Measurements from ENCODE around the gene PCSK1N. TPM values are rescaled to one million over a fixed set of nuclear protein-coding genes. Genes with fewer than 3 reads are reported as not detected.

PCSK1N gene
- total and polyA plus RNA-seq, 2 donors (not counting 3 experiments of a cell fraction or from before 2014, with no cell fraction given) = 0.44 TPM; not detected in 1

DNA sequence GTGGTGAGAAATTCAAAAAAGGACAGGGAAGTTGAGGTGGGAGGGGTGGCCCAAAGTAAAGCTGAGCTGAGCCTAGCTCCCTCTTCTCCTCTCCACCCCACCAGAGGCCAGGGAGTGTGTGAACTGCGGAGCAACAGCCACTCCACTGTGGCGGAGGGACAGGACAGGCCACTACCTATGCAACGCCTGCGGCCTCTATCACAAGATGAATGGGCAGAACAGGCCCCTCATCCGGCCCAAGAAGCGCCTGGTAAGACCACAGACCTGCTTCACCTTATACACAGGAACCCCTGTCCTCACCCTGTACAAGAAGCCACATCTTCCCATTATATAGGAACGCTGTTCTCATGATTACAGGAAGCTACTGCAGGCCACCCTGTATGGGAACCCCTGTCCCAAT, 43.2 kb downstream of the PCSK1N start:
- no peak for DNase-seq (ENCODE audit: low read depth, low spot score)
- BruUV-seq (replicated peaks) = no TSS peak
- H3K27me3 ChIP-seq (ENCODE audit: control insufficient read depth in 2 of 2, insufficient read depth in 2 of 2, low read length in 2 of 2) = no peaks in the 10 kb centered on the region
- no peaks in the 10 kb centered on the region for H3K36me3 ChIP-seq (ENCODE audit: control insufficient read depth in 2 of 2, extremely low read depth in 1 of 2, insufficient read depth in 2 of 2, low read length in 2 of 2)
- FAIRE-seq = no peak
- CTCF ChIA-PET = no interaction called here
- TF ChIP-seq, protein P1, sequence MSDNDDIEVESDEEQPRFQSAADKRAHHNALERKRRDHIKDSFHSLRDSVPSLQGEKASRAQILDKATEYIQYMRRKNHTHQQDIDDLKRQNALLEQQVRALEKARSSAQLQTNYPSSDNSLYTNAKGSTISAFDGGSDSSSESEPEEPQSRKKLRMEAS (IDR thresholded peaks at IDR 0.05; ENCODE audit: insufficient read depth, insufficient read length) = no peak
- TF ChIP-seq POLR2A (IDR thresholded peaks at IDR 0.05; ENCODE audit: low read depth, low read length) = no peak
- TF ChIP-seq FOS (IDR thresholded peaks at IDR 0.05; ENCODE audit: borderline replicate concordance, insufficient read depth, low read length) = no peak
- no peak for TF ChIP-seq POLR2AphosphoS5 (IDR thresholded peaks at IDR 0.05; ENCODE audit: insufficient read depth, low read depth, low read length)
- TF ChIP-seq EZH2 (IDR thresholded peaks at IDR 0.05; ENCODE audit: borderline replicate concordance, low read depth, low read length, severe bottlenecking) = no peak
- no peak for TF ChIP-seq MYC (IDR thresholded peaks at IDR 0.05; ENCODE audit: low read depth, low read length)
- TF ChIP-seq JUN (IDR thresholded peaks at IDR 0.05; ENCODE audit: borderline replicate concordance, insufficient read depth, insufficient read length, low read depth) = no peak
- TF ChIP-seq GATA2 (IDR thresholded peaks at IDR 0.05; ENCODE audit: insufficient read depth, insufficient read length, low read depth, low read length) = no peak
- H3K9ac ChIP-seq (replicated peaks; ENCODE audit: extremely low read depth, insufficient read depth, low read length) = no peak overlapping the region
- H3K79me2 ChIP-seq (ENCODE audit: control insufficient read depth, insufficient read depth, low read length) = no peaks in the 10 kb centered on the region
- H4K20me1 ChIP-seq (replicated peaks; ENCODE audit: control insufficient read depth, extremely low read depth, insufficient read depth, low read length) = no peaks in the 10 kb centered on the region
- H3K9me3 ChIP-seq (replicated peaks; ENCODE audit: control insufficient read depth, insufficient read depth, low read length) = no peaks in the 10 kb centered on the region
- no peaks in the 10 kb centered on the region for H3K4me1 ChIP-seq (ENCODE audit: control insufficient read depth, extremely low read depth, insufficient read depth, low read length)
- no peak overlapping the region for H3K27ac ChIP-seq (ENCODE audit: insufficient read depth, low read depth, low read length)
- H3K4me3 ChIP-seq (replicated peaks in 1 of 3; ENCODE audit: insufficient read depth in 1 of 3, low read depth in 1 of 3, low read length in 3 of 3) = no peak overlapping the region
- dilution Hi-C loops (cut with MboI; ENCODE audit: extremely low pct_ligation_motif_present, low sequenced_read_pairs) (no loop called here), intact Hi-C loops (cut with micrococcal nuclease) (no loop called here)
- H3K4me2 ChIP-seq (ENCODE audit: insufficient read depth, low read length) = no peak overlapping the region
- no peak overlapping the region for H2AFZ ChIP-seq (ENCODE audit: low read depth, low read length)
- POLR2A ChIA-PET = no interaction called here
- no peaks in the 10 kb centered on the region for H3K9me1 ChIP-seq (replicated peaks; ENCODE audit: control insufficient read depth, extremely low read depth, insufficient read depth, low read length)

Data from endothelial cell of umbilical vein (primary cell).